B cell (primary cell): ENCODE results near the gene MEGF11. TPM values are rescaled to one million over a fixed set of nuclear protein-coding genes. Genes with fewer than 3 reads are reported as not detected.

Experiments
- ATAC-seq: fragments of 200-7000 bp; cut with Tn5 transposase; one replicate; pipeline ENCODE4 v1.10.0; 2021; ENCODE audit warnings: low read depth, mild to moderate bottlenecking, moderate number of reproducible peaks, moderate library complexity
- CTCF ChIA-PET: fragments of 350-600 bp; sonication (Branson Sonifier 250); formaldehyde crosslinking; loops from one replicate; lab custom pipeline; 2021; ENCODE audit warnings: antibody characterized with exemption, inconsistent platforms; lab: Charles Lee
- POLR2A ChIA-PET: fragments of 350-600 bp; sonication (Branson Sonifier 250); formaldehyde crosslinking; loops from one replicate; lab custom pipeline; 2021; ENCODE audit warnings: antibody characterized with exemption; lab: Charles Lee
- DNase-seq: peaks from one replicate; pipeline ENCODE4 v3.0.0; 2013
- H2AFZ ChIP-seq: 2 replicates; pipeline ENCODE4 v1.6.1; 2012; ENCODE audit warnings: mild to moderate bottlenecking, low read depth, low read length; ENCODE audit not compliant: insufficient read depth, poor library complexity, severe bottlenecking
- H3K27ac ChIP-seq, 2 donors: 1 replicate in 1 of 2; 2 replicates in 1 of 2; pipeline ENCODE4 v1.5.1; 2012 to 2013; ENCODE audit warnings: low read length in 2 of 2, mild to moderate bottlenecking in 2 of 2, moderate library complexity in 1 of 2
- H3K27me3 ChIP-seq, 4 experiments: fragments of 200-600 bp in 1 of 4; sonication (generic) in 1 of 4; replicated peaks in 1 of 4; 1 replicate in 2 of 4; 2 replicates in 2 of 4; pipeline versions ENCODE4 v1.6.1 to v1.7.0; 2013 to 2016; ENCODE audit warnings: low read length in 3 of 4, mild to moderate bottlenecking in 2 of 4, mixed read lengths in 1 of 4, moderate library complexity in 1 of 4; ENCODE audit not compliant: insufficient read depth in 4 of 4, control insufficient read depth in 3 of 4; ENCODE audit errors: control extremely low read depth in 1 of 4
- H3K36me3 ChIP-seq, 2 experiments: replicated peaks in 1 of 2; 1 replicate in 1 of 2; 2 replicates in 1 of 2; pipeline versions ENCODE4 v1.6.1 to v1.7.1; 2013; ENCODE audit warnings: low read length in 1 of 2; ENCODE audit not compliant: insufficient read depth in 2 of 2, control insufficient read depth in 1 of 2; ENCODE audit errors: control extremely low read depth in 1 of 2, extremely low read depth in 1 of 2
- H3K4me1 ChIP-seq, 2 donors: fragments of 200-600 bp in 1 of 2; sonication (generic) in 1 of 2; 1 replicate in 1 of 2; 2 replicates in 1 of 2; pipeline versions ENCODE4 v1.5.1 to v1.6.1; 2013 to 2017; ENCODE audit warnings: low read length in 2 of 2; ENCODE audit not compliant: control insufficient read depth in 2 of 2, insufficient read depth in 2 of 2
- H3K4me2 ChIP-seq: replicated peaks from 2 replicates; pipeline ENCODE3; 2012; ENCODE audit warnings: mild to moderate bottlenecking, low read depth, low read length; ENCODE audit not compliant: poor library complexity, severe bottlenecking
- H3K4me3 ChIP-seq, 5 experiments: fragments of 200-600 bp in 1 of 5; sonication (generic) in 1 of 5; 1 replicate in 3 of 5; 2 replicates in 2 of 5; pipeline versions ENCODE4 v1.5.1 to v1.7.0; 2011 to 2016; ENCODE audit warnings: low read length in 4 of 5, mild to moderate bottlenecking in 4 of 5, low read depth in 2 of 5, control low read depth in 1 of 5, moderate library complexity in 1 of 5; ENCODE audit not compliant: insufficient read depth in 1 of 5; ENCODE audit errors: control extremely low read depth in 1 of 5, extremely low read depth in 1 of 5
- H3K79me2 ChIP-seq: fragments of 200-600 bp; sonication (generic); one replicate; pipeline ENCODE4 v1.6.0; 2016; ENCODE audit warnings: low read length; ENCODE audit not compliant: control insufficient read depth, insufficient read depth
- H3K9ac ChIP-seq: fragments of 200-600 bp; sonication (generic); 2 replicates; pipeline ENCODE4 v1.6.1; 2017; ENCODE audit warnings: mild to moderate bottlenecking, low read length, moderate library complexity
- H3K9me3 ChIP-seq, 3 donors: one replicate each; pipeline versions ENCODE4 v1.6.1 to v1.7.1; 2013; ENCODE audit warnings: low read length in 2 of 3; ENCODE audit not compliant: control insufficient read depth in 2 of 3, insufficient read depth in 1 of 3; ENCODE audit errors: control extremely low read depth in 1 of 3
- H4K20me1 ChIP-seq: 2 replicates; pipeline ENCODE4 v1.6.0; 2012; ENCODE audit warnings: mild to moderate bottlenecking, low read length; ENCODE audit not compliant: insufficient read depth, control insufficient read depth, poor library complexity, severe bottlenecking
- H3K27ac Mint-ChIP-seq: one replicate; pipeline ENCODE4 v1.8.0; 2021; ENCODE audit warnings: mixed read lengths
- H3K27me3 Mint-ChIP-seq: one replicate; pipeline ENCODE4 v1.8.0; 2021; ENCODE audit warnings: mixed read lengths
- H3K4me1 Mint-ChIP-seq: one replicate; pipeline ENCODE4 v1.8.0; 2021; ENCODE audit warnings: mixed read lengths
- H3K4me3 Mint-ChIP-seq: one replicate; pipeline ENCODE4 v1.8.0; 2021; ENCODE audit warnings: mixed read lengths
- H3K9me3 Mint-ChIP-seq: one replicate; pipeline ENCODE4 v1.8.0; 2022; ENCODE audit warnings: mixed read lengths; ENCODE audit not compliant: insufficient read depth
- EZH2 ChIP-seq: IDR thresholded peaks from 2 replicates; pipeline ENCODE4 v1.6.1; 2012; ENCODE audit warnings: borderline replicate concordance, low read depth, mild to moderate bottlenecking, moderate library complexity, low read length; ENCODE audit not compliant: insufficient read depth, poor library complexity, severe bottlenecking
- WGBS: methylation state at CpG from one replicate; pipeline ENCODE4 v1.1.5; 2013; ENCODE audit warnings: missing lambda C conversion rate; ENCODE audit not compliant: insufficient coverage; 5-methylcytosine and 5-hydroxymethylcytosine counted together
- intact Hi-C: fragments of 100-400 bp; cut with micrococcal nuclease; formaldehyde crosslinking; loops from one replicate; pipeline ENCODE4 v1.10.0; 2022
- polyA plus RNA-seq: library from polyadenylated mRNA; depleted of rRNA; stranded (reverse); fragments of >200 nt; gene quantifications from 2 replicates; pipeline ENCODE4 v1.2.3, GENCODE V29; 2012
- total RNA-seq, 2 donors: library from RNA; stranded (reverse); fragments of 120-200 nt in 1 of 2; gene quantifications; 1 replicate in 1 of 2; 2 replicates in 1 of 2; pipeline versions ENCODE4 v1.2.3 to v1.2.4, GENCODE V29; 2013 to 2022
- TF ChIP-seq, protein P1 (sequence below): fragments of 200-600 bp; IDR thresholded peaks from one replicate; pipeline ENCODE4 v1.8.0; 2022; ENCODE audit warnings: antibody characterized with exemption, mild to moderate bottlenecking

The MEGF11 gene
- total and polyA plus RNA-seq, 2 donors (not counting 1 experiment from before 2014, with no cell fraction given): 0.04 to 0.34 TPM

DNA sequence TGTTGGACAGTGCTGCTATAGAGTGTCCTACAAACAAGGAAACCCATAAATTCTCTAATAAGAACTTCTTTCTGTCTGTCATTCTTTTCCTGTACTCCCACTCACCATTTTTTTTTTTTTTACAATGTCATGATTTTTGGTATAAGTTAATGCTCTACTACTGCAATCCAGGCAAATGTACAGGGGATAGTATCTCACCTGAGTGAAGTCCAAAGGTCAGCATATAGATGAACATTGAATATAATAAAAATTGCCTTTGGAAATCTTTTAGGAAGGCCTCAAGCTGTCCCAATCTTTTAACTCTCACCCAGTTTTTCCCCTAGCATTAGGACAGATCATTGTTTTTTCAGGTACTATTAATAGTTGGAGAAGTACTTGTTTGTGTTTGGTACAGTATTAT, 405.6 kb downstream of the MEGF11 start:
- no peaks in the 10 kb centered on the region for H3K4me1 ChIP-seq
- no peak overlapping the region for H3K4me2 ChIP-seq
- H3K4me3 ChIP-seq: no peak overlapping the region
- POLR2A ChIA-PET: no interaction called here
- no peak for TF ChIP-seq EZH2
- TF ChIP-seq, protein P1, sequence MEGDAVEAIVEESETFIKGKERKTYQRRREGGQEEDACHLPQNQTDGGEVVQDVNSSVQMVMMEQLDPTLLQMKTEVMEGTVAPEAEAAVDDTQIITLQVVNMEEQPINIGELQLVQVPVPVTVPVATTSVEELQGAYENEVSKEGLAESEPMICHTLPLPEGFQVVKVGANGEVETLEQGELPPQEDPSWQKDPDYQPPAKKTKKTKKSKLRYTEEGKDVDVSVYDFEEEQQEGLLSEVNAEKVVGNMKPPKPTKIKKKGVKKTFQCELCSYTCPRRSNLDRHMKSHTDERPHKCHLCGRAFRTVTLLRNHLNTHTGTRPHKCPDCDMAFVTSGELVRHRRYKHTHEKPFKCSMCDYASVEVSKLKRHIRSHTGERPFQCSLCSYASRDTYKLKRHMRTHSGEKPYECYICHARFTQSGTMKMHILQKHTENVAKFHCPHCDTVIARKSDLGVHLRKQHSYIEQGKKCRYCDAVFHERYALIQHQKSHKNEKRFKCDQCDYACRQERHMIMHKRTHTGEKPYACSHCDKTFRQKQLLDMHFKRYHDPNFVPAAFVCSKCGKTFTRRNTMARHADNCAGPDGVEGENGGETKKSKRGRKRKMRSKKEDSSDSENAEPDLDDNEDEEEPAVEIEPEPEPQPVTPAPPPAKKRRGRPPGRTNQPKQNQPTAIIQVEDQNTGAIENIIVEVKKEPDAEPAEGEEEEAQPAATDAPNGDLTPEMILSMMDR: no peak
- no peak overlapping the region for H3K27ac ChIP-seq
- CTCF ChIA-PET: no interaction called here
- ATAC-seq (no peak), DNase-seq (no peak)
- Mint-ChIP-seq H3K27me3 (peaks cover 16% of the 10 kb centered on the region), H3K27ac (no peak overlapping the region), H3K9me3 (no peaks in the 10 kb centered on the region), H3K4me3 (no peak overlapping the region), H3K4me1 (no peaks in the 10 kb centered on the region)
- intact Hi-C loops: no loop called here
- H3K9me3 ChIP-seq: no peaks in the 10 kb centered on the region
- no peaks in the 10 kb centered on the region for H3K27me3 ChIP-seq
- H3K36me3 ChIP-seq: no peaks in the 10 kb centered on the region
- H4K20me1 ChIP-seq: no peaks in the 10 kb centered on the region
- H3K9ac ChIP-seq: no peak overlapping the region
- H3K79me2 ChIP-seq: no peaks in the 10 kb centered on the region
- no peak overlapping the region for H2AFZ ChIP-seq

DNA sequence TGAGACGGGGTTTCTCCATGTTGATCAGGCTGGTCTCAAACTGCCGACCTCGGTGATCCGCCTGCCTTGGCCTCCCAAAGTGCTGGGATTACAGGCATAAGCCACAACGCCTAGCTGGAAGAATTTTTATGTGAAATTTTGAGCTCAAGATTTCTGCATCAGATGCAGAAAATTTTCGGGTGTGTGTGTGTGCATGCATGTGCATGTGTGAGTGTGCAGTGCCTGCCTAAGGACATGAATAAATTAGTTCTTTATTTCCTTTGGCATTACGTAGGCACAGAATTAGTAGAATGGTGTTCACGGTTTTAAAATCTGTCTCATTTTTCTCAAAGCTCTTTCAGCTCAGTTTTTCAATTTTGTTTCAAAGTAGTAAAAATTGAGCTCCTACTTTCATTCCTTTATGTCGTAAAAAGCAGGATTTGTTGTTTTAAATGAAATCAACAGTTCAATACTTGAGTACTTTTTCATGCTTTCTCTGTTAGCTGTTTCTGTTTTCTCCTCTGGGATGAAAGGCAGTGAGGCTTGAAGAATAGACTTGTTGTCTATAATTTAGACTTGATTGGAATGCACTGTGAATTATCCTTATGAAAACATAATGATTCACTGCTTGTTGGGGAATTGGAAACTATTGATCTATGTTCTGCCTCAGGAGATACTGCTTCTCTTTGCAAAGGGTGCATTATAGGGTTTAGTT, 407.6 kb downstream of the MEGF11 start:
- no peak overlapping the region for H3K9ac ChIP-seq
- 86% methylated on average over 7 of the region's 9 CpGs for WGBS
- no peak overlapping the region for H3K4me2 ChIP-seq
- ATAC-seq: no peak
- no peaks in the 10 kb centered on the region for H3K27me3 ChIP-seq
- H3K36me3 ChIP-seq: no peaks in the 10 kb centered on the region
- ChIA-PET POLR2A (no interaction called here), CTCF (interaction anchor here (0.7 to 1.3 kb wide), 3 partner anchors 10 to 207 kb away, joined by 3 to 4 read pairs (median 3); no protein-coding TSS in a partner anchor)
- no peak for TF ChIP-seq EZH2
- TF ChIP-seq, protein P1: no peak
- H3K4me3 ChIP-seq: no peak overlapping the region
- Mint-ChIP-seq H3K9me3 (no peaks in the 10 kb centered on the region), H3K4me3 (no peak overlapping the region), H3K4me1 (no peaks in the 10 kb centered on the region), H3K27me3 (peaks cover 16% of the 10 kb centered on the region), H3K27ac (no peak overlapping the region)
- H3K9me3 ChIP-seq: no peaks in the 10 kb centered on the region
- no peaks in the 10 kb centered on the region for H3K4me1 ChIP-seq
- intact Hi-C loops: no loop called here
- H3K27ac ChIP-seq: no peak overlapping the region
- no peaks in the 10 kb centered on the region for H3K79me2 ChIP-seq
- H2AFZ ChIP-seq: no peak overlapping the region
- H4K20me1 ChIP-seq: no peaks in the 10 kb centered on the region
- no peak for DNase-seq
